AG09319 (cell line): ENCODE measurements around the gene MSI2.

Source experiments
- DNase-seq: peaks from one replicate; pipeline ENCODE4 v3.0.0-alpha.2; 2010; ENCODE audit warnings: low read depth; ENCODE audit errors: extremely low read depth
- TF ChIP-seq, protein P1 (sequence below): IDR thresholded peaks from 2 replicates; pipeline ENCODE4 v1.5.1; 2011; ENCODE audit warnings: low read depth, mild to moderate bottlenecking, inconsistent platforms, low read length, moderate library complexity

Gene MSI2

DNA sequence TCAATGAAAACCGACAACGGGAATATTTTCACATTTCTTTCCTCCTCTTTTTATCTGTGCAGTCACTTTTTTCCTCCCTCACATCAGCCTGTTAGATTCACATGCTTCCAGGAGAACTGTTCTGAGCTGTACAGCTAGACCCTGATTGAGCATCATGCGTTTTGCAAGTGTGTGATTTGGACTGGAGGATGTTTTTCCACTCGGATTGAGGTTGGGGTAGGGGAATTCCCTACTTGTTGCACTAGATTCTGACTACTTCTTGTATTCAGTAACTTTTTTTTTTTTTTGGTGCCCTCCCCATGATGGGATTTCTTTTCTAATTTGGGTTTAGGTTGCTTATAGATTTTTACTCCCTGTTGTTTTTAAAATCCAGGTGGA is 4.8 kb downstream of the MSI2 start:
- TF ChIP-seq, protein P1, sequence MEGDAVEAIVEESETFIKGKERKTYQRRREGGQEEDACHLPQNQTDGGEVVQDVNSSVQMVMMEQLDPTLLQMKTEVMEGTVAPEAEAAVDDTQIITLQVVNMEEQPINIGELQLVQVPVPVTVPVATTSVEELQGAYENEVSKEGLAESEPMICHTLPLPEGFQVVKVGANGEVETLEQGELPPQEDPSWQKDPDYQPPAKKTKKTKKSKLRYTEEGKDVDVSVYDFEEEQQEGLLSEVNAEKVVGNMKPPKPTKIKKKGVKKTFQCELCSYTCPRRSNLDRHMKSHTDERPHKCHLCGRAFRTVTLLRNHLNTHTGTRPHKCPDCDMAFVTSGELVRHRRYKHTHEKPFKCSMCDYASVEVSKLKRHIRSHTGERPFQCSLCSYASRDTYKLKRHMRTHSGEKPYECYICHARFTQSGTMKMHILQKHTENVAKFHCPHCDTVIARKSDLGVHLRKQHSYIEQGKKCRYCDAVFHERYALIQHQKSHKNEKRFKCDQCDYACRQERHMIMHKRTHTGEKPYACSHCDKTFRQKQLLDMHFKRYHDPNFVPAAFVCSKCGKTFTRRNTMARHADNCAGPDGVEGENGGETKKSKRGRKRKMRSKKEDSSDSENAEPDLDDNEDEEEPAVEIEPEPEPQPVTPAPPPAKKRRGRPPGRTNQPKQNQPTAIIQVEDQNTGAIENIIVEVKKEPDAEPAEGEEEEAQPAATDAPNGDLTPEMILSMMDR: no peak
- no peak for DNase-seq

DNA sequence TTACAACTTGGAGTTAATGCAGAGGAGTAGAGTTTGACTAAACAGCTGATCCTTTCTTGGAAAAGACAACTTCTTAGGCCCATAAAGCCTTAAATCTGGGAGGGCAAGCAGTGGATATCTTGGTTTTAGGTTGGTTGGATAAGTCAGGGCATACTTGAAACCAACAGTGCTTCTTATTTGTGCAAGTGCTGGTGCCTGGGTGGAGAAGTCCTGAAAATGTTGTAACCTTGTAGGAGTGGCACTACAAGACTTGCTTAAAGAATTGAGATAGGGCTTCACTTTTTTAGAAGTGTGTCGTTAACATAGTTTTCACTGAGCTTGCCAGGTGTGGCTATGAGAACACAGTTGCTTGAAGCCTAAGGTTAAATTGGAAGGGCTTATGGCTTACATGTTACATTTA is 6.2 kb downstream of the MSI2 start:
- DNase-seq: no peak
- TF ChIP-seq, protein P1: no peak

DNA sequence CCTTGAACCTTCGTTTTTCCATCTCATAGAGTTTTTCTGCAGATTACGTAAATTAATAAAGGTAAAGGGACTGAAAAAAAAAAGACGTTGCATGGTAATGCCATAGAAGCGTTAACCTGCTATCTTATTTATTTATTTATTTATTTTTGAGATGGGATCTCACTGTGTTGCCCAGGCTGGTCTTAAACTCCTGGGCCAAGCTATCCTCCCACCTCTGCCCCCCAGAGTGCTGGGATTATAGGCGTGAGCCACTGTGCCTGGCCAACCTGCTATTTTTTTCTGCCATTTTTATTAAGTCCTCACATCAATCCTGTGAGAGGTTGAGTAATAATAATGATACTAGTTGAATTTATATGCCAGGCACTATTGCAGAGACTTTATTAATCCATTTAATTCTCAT is 7.9 kb downstream of the MSI2 start:
- no peak for DNase-seq
- TF ChIP-seq, protein P1: no peak

DNA sequence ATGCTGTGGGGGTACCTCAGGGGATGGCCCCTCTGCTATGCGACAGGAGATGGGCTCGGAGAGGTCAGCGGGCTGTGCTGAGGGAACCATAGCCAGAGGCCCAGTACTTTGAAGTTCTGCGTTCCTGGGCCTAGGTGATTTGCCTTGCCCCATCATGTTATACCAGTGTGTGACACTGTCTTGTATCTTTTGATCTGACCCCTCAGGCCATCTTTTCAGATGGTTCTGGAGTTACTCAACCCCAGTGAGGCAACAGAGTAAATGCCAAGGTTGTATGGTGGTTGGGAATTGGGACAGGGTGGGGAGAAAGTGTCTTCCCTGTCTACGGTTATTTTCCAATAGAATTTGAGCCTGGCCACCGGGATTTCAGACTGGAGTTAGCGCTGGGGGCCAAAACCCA is 8.5 kb downstream of the MSI2 start:
- TF ChIP-seq, protein P1: no peak
- DNase-seq: no peak

- no peak for DNase-seq
- TF ChIP-seq, protein P1: no peak
Measured at GRCh38 chr17:57266902-57267311, 10.6 kb downstream of the MSI2 start.

DNA sequence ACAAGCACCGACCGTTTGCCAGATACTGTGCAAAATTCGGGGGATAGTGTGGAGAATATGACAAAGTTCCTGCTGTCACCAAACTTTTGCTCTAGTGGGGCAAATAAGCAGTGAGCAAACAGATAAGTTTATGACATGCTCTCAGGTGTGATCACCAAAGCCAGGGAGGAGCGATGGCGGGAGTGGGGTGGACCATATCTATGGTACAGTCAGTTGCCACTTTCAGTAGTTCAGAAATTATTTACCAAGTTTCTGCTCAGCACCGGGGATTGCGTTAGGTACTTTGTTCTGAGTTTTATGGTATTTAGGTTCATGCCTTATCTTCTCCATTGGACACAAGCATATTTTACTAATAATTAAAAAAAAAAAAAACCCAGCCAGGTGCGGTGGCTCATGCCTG is 11.9 kb downstream of the MSI2 start:
- TF ChIP-seq, protein P1: no peak
- no peak for DNase-seq

DNA sequence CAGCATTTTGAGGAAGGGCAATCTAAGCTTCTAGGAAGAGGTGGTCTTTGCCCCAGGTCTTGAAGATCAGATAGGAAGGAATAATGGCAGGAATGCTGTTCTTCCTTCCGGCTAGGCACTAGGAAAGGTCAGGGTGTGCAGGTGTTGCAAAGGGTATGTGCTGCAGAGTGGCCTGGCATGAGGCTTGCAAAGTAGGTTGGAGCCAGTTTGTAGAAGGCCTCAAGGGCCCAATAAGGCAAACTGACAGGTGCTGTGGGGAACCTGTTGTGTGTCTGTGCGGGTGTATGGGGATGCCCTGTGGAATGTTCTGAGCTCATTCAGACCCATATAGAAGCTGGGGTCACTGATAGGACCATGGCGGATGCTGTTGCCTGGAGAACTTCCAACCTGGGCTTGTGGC is 12.7 kb downstream of the MSI2 start:
- DNase-seq: no peak
- TF ChIP-seq, protein P1: no peak
